NK-92 (cell line): ENCODE measurements around the gene NEDD4.
"Not testable (repeated sequence)": the region's sequence is repeated elsewhere in the genome, so short reads cannot be mapped to it uniquely, and the experiment has no call there.

ENCODE experiments used
- DNase-seq: peaks from one replicate; lab custom pipeline; 2025; ENCODE audit not compliant: unreplicated experiment; lab: John Stamatoyannopoulos, UW

Gene NEDD4

DNA sequence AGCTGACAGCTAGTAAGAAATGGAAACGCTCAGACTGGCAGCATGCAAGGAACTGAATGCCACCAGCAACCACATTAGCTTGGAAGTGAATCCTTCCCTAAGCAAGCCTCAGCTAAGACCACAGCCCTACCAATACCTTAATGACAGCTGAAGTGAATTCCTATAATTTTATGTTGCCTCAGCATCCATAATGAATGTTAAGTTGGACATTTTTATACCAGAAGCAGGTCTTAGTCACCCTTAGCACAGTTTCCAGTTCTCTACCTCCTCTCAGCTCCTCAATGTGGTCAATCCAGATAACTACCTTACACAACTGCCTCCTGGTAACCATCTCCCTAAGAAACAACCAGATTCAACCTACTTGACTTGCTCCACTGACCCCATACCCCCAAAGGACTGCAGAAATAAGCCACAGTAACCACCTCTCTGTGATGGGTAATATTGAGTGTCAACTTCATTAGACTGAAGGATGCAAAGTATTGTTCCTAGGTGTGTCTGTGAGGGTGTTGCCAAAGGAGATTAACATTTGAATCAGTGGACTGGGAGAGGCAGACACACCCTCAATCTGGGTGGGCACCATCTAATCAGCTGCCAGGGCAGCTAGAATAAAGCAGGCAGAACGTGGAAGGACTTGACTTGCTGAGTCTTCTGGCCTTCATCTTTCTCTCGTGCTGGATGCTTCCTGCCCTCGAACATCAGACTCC is 33.5 kb downstream of the NEDD4 start:
- DNase-seq = no peak

- no peak for DNase-seq
Observed at GRCh38 chr15:55958349-55958748, 35.1 kb downstream of the NEDD4 start.

- DNase-seq = no peak
Observed at GRCh38 chr15:55954862-55955605, 38.4 kb downstream of the NEDD4 start.

GRCh38 chr15:55952501-55953274 is 40.7 kb downstream of the NEDD4 start:
- not testable (repeated sequence) for DNase-seq

DNA sequence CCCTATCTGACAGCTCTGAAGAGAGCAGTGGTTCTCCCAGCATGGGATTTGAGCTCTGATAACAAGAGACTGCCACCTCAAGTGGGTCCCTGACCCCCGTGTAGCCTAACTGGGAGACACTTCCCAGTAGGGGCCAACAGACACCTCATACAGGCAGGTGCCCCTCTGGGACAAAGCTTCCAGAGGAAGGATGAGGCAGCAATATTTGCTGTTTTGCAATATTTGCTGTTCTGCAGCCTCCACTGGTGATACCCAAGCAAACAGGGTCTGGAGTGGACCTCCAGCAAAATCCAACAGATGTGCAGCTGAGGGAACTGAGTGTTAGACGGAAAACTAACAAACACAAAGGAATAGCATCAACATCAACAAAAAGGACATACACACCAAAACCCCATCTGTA is 48.8 kb downstream of the NEDD4 start:
- DNase-seq = not testable (repeated sequence)

GRCh38 chr15:55942332-55942731 is 51.1 kb downstream of the NEDD4 start:
- DNase-seq = no peak

DNA sequence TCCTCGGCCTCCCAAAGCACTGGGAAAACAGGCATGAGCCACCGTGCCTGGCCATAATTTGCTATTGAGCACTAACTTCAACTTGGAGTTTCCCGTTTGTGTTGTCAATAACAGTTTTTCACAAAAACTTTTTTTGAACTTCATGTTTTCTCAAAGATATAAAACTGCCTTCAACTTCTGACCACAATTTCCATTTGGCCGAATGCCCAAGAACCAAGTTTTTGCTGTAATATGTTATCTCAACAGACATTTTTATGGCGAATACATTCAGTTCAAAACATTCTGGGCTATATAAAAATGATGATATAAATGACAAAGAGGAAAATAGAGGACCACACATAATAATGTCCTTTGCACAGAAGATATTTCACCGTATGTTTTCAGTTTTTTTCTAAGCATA is 56.4 kb downstream of the NEDD4 start:
- no peak for DNase-seq

DNA sequence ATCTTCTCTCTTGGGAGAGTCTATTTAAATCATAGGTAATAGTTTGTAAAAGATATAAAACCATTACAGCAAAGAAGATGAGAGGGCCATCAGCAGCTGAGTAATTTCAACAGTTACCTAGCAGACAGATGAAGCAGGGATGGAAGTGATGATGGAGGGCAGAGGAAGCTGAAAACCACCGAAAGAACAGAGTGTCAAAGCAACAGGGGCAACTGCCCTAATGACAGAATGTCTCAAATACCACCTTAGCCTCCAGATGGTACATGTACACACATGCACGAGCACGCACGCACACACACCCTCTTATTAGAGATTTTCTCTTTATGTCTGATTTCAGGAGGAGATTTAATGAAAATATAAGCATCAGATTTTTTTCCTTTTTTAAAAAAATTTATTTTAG is 64.5 kb downstream of the NEDD4 start:
- no peak for DNase-seq

GRCh38 chr15:55921744-55922143 is 71.7 kb downstream of the NEDD4 start:
- no peak for DNase-seq

GRCh38 chr15:55917881-55918296 is 75.5 kb downstream of the NEDD4 start:
- no peak for DNase-seq

DNA sequence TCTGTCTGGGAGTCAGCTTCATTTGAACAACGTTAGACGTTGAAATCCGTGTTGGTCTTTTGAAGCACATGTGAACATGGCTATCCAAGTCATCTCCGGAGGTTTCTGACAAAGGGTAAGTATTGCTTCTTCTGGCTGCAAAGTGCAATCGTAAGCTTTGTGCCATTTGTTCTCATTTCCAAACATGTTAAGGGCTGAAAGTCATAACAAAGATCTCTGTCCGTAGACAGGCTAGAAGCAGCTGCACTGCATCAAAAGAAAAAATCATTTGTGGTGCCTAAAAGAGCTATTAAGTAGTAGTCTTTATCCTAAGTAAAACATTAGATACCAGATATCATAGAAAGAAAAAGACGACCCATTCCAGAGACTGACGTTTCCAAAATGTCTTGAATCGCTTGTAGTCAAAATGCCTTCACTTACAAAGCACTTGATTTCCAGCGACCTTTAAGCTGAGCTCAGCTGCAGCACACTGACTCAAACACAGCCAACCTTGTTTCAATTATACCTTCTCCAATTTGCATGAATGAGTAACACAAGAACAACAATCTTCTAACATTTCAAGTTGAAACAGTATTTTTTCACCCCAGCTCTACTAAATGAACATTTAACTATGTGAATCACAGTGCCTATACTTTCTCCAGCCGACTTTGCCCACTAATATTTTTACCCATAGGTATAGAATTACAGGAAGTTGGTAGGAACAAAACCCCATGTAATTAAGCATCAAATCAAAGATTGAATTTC is 76.6 kb downstream of the NEDD4 start:
- DNase-seq = no peak

DNA sequence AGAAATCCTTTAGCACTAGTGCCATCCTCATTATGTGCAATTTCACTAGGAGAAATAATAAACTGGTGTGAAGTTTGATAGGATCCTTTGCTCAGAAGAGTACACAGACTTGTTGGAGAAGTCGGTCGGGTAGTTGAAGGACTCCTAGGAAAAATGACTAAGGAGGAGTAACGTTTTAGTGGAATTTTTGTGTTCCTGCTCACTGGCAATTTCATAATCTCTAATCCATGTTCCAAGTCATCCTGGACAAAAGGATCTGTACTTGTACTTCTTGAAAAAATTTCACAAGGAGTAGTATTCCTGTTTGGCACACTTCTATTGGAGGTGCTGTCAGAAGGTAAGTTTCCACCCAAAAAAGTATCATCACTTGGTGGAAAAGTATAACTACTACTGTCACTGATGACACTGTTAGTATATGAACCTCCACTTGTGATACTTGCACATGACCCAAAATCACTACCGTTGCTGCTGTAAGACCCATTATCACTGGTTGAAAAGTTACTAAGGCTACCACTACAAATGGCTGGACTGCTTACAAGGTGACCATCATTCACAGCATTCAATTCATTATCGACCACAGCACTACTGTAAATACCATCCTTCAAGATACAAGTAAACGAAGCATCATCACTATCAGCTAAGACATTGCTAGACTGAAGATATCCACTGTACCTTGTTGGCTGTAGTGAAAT is 77.4 kb downstream of the NEDD4 start:
- no peak for DNase-seq

GRCh38 chr15:55915221-55915620 is 78.2 kb downstream of the NEDD4 start:
- DNase-seq = no peak

DNA sequence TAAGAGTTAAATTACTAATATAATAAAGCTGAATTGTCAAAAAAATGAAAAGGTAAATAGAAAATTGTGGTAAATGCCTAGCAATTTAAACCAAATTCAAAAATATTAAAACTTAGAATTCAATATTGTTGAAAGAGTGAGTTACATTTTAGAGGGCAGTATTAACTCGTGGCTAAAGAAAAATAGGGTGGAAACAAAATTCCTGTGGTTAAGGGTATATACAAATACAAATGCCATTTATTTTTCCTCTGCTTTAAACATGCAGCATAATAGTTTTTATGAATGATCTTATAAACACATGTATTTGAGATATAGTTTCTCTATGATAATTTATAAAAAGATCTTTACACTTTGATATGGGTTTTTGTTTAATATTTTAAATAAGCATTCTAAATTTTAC is 79.0 kb downstream of the NEDD4 start:
- no peak for DNase-seq

DNA sequence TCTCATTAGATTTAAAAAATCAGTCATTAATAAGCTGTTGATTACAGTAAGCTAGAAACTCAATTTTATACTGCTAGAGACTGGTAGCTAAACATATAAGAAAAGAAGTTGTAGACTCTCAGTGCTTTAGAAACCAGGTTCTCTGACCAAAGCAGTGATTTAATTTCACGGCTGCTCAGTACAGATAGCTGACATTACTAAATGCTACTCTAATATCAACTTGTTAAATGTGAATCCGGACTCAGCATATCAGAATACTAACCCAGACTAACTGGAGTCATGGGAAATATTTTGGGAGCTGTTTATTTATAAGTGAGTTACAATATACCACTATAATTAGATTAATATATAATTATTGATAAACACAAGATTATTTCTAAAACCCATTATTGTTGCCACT is 80.4 kb downstream of the NEDD4 start:
- no peak for DNase-seq

GRCh38 chr15:55909036-55909811 is 84.2 kb downstream of the NEDD4 start:
- no peak for DNase-seq

GRCh38 chr15:55907797-55908196 is 85.6 kb downstream of the NEDD4 start:
- DNase-seq = no peak

GRCh38 chr15:55902981-55903380 is 90.4 kb downstream of the NEDD4 start:
- no peak for DNase-seq

- no peak for DNase-seq
Observed at GRCh38 chr15:55900019-55900418, 93.4 kb downstream of the NEDD4 start.

- DNase-seq = no peak
Observed at GRCh38 chr15:55899537-55899936, 93.9 kb downstream of the NEDD4 start.
